IPS DF 6.9 (cell line): ENCODE measurements around the gene LIG1.

Source experiments
- DNase-seq: peaks from one replicate; pipeline ENCODE4 v3.0.0-alpha.2; 2013; ENCODE audit warnings: low read depth, low spot score
- H3K27ac ChIP-seq: one replicate; pipeline ENCODE4 v1.5.1; 2013; ENCODE audit warnings: low read length, control low read depth
- H3K27me3 ChIP-seq: 2 replicates; pipeline ENCODE4 v1.6.1; 2013; ENCODE audit warnings: mild to moderate bottlenecking, low read length; ENCODE audit not compliant: control insufficient read depth, insufficient read depth
- H3K36me3 ChIP-seq: 2 replicates; pipeline ENCODE4 v1.6.1; 2013; ENCODE audit warnings: low read length; ENCODE audit not compliant: control insufficient read depth, insufficient read depth
- H3K4me1 ChIP-seq: 2 replicates; pipeline ENCODE4 v1.6.1; 2013; ENCODE audit warnings: low read length; ENCODE audit not compliant: control insufficient read depth, insufficient read depth
- H3K4me3 ChIP-seq: 2 replicates; pipeline ENCODE4 v1.5.1; 2013; ENCODE audit warnings: mild to moderate bottlenecking, low read length
- H3K9me3 ChIP-seq: 2 replicates; pipeline ENCODE4 v1.6.1; 2013; ENCODE audit warnings: low read length, inconsistent platforms; ENCODE audit not compliant: control insufficient read depth, insufficient read depth
- WGBS: extraction: QIAGEN DNeasy Blood & Tissue Kit; methylation state at CpG from one replicate; pipeline ENCODE4 v1.1.7; 2013; ENCODE audit warnings: mixed read lengths, missing lambda C conversion rate; ENCODE audit not compliant: insufficient read length, insufficient coverage; 5-methylcytosine and 5-hydroxymethylcytosine counted together

Gene LIG1

GRCh38 chr19:48169939-48170803, at the start of gene LIG1, which contains the start of gene ZSWIM9:
LIG1 (minus strand) TSS chr19:48170344; CDS start chr19:48165566, 4,778 bp downstream.
ZSWIM9 (plus strand) TSS chr19:48170680; CDS start chr19:48171803, 1,123 bp downstream.
- Histone ChIP-seq H3K4me1 (0 out of 2 replicates have a peak, but pooled peaks cover 1% of the 10 kb centered on the region), H3K9me3 (no peaks in the 10 kb centered on the region), H3K4me3 (peak within 1 kb of the TSS; percentile 81), H3K27ac (no peak within 1 kb of the TSS), H3K36me3 (no peaks in the 10 kb centered on the region; the same call in none of the 2 replicates), H3K27me3 (no peaks in the 10 kb centered on the region)
- DNase-seq, result no peak
- WGBS, result no CpG with 5 or more reads among the region's 82 CpGs

DNA sequence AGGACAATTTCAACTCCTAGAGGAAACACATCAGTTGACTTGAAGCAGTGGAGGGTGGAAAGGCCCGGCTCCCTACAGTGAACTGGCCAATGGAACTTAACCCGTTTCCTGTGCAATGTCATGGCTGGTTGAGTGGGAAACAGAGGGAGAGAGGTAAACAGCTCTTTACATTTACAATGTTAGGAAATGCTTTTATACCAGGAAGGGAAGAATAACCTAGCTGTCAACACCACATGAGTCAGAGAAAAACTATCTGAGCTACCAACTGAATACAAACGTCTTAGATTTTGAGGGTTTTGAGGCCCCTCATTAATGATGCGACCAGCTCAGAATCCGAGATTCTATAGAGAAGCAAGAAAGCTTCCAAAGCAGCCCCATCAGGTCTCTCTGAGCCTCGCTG, 48.9 kb upstream of the LIG1 start:
- DNase-seq, result no peak
- WGBS, result no CpG with 5 or more reads among the region's 6 CpGs
- H3K9me3 ChIP-seq, result no peaks in the 10 kb centered on the region
- no peaks in the 10 kb centered on the region for H3K36me3 ChIP-seq
- no peaks in the 10 kb centered on the region for H3K27me3 ChIP-seq
- H3K4me1 ChIP-seq, result no peaks in the 10 kb centered on the region
- no peak overlapping the region for H3K27ac ChIP-seq
- no peak overlapping the region for H3K4me3 ChIP-seq

DNA sequence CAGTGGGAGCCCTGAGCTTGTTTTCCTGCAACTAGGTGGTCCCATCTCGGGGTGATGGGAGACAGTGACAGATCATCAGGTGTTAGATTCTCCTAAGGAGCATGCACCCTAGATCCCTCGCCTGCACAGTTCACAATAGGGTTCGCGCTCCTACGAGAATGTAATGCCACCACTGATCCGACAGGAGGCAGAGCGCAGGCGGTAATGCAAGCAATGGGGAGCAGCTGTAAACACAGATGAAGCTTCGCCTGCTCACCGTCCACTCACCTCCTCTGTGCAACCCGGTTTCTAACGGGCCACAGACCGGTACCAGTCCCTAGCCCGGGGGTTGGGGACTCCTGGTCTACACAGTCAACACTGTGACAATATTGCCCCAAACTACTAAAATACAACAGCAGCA, 46.8 kb upstream of the LIG1 start:
- Histone ChIP-seq H3K9me3 (no peaks in the 10 kb centered on the region), H3K36me3 (no peaks in the 10 kb centered on the region), H3K27me3 (no peaks in the 10 kb centered on the region), H3K4me3 (no peak overlapping the region), H3K27ac (no peak overlapping the region), H3K4me1 (no peaks in the 10 kb centered on the region)
- peak; percentile 18 for DNase-seq
- WGBS, result no CpG with 5 or more reads among the region's 14 CpGs

GRCh38 chr19:48213959-48214358, 43.8 kb upstream of the LIG1 start:
- H3K9me3 ChIP-seq, result no peaks in the 10 kb centered on the region
- no peaks in the 10 kb centered on the region for H3K4me1 ChIP-seq
- no peaks in the 10 kb centered on the region for H3K27me3 ChIP-seq
- DNase-seq, result no peak
- WGBS, result no CpG with 5 or more reads among the region's 5 CpGs
- no peak overlapping the region for H3K27ac ChIP-seq
- H3K4me3 ChIP-seq, result no peak overlapping the region
- H3K36me3 ChIP-seq, result no peaks in the 10 kb centered on the region; the same call in 1 of the 2 replicates

GRCh38 chr19:48210005-48210404, 39.9 kb upstream of the LIG1 start:
- Histone ChIP-seq H3K4me3 (no peak overlapping the region), H3K36me3 (no peaks in the 10 kb centered on the region; the same call in 1 of the 2 replicates), H3K27me3 (no peaks in the 10 kb centered on the region), H3K4me1 (no peaks in the 10 kb centered on the region), H3K9me3 (no peaks in the 10 kb centered on the region), H3K27ac (no peak overlapping the region)
- DNase-seq, result no peak
- WGBS, result no CpG with 5 or more reads among the region's 3 CpGs

- H3K27ac ChIP-seq, result no peak overlapping the region
- H3K27me3 ChIP-seq, result no peaks in the 10 kb centered on the region
- no peak overlapping the region for H3K4me3 ChIP-seq
- H3K9me3 ChIP-seq, result no peaks in the 10 kb centered on the region
- WGBS, result no CpG with 5 or more reads among the region's 9 CpGs
- H3K36me3 ChIP-seq, result no peaks in the 10 kb centered on the region; the same call in 1 of the 2 replicates
- DNase-seq, result no peak
- no peaks in the 10 kb centered on the region for H3K4me1 ChIP-seq
Measured at GRCh38 chr19:48206397-48207093, 36.4 kb upstream of the LIG1 start.

GRCh38 chr19:48203794-48204628, 33.9 kb upstream of the LIG1 start:
- peak overlapping the region; percentile 39; the same call in 1 of the 2 replicates for H3K4me3 ChIP-seq
- H3K27ac ChIP-seq, result no peak overlapping the region
- H3K9me3 ChIP-seq, result no peaks in the 10 kb centered on the region
- no peaks in the 10 kb centered on the region for H3K4me1 ChIP-seq
- no peaks in the 10 kb centered on the region for H3K27me3 ChIP-seq
- H3K36me3 ChIP-seq, result no peaks in the 10 kb centered on the region
- DNase-seq, result peak; percentile 98
- no CpG with 5 or more reads among the region's 34 CpGs for WGBS

GRCh38 chr19:48203222-48203793, 33.2 kb upstream of the LIG1 start:
- no peak overlapping the region for H3K27ac ChIP-seq
- no peaks in the 10 kb centered on the region for H3K27me3 ChIP-seq
- no peaks in the 10 kb centered on the region for H3K4me1 ChIP-seq
- H3K9me3 ChIP-seq, result no peaks in the 10 kb centered on the region
- H3K36me3 ChIP-seq, result no peaks in the 10 kb centered on the region
- H3K4me3 ChIP-seq, result peak overlapping the region; percentile 13; the same call in 1 of the 2 replicates
- no peak for DNase-seq
- WGBS, result no CpG with 5 or more reads among the region's 5 CpGs

- H3K27me3 ChIP-seq, result no peaks in the 10 kb centered on the region
- H3K9me3 ChIP-seq, result no peaks in the 10 kb centered on the region
- H3K4me3 ChIP-seq, result no peak overlapping the region
- H3K4me1 ChIP-seq, result peaks cover 2% of the 10 kb centered on the region; the same call in 1 of the 2 replicates
- DNase-seq, result no peak
- no peak overlapping the region for H3K27ac ChIP-seq
- WGBS, result 100% methylated on average over 6 of the region's 13 CpGs
- no peaks in the 10 kb centered on the region; the same call in 1 of the 2 replicates for H3K36me3 ChIP-seq
Measured at GRCh38 chr19:48196933-48197665, 27.0 kb upstream of the LIG1 start.
